HG02943 (cell line): ENCODE results near the gene ZNF200.
"Not testable (repeated sequence)": the region's sequence is repeated elsewhere in the genome, so short reads cannot be mapped to it uniquely, and the experiment has no call there.

Experiments
- ATAC-seq: cut with Tn5 transposase; IDR thresholded peaks from one replicate; pipeline ENCODE4 v1.9.1; 2021; ENCODE audit warnings: mild to moderate bottlenecking, low read depth, moderate library complexity; ENCODE audit not compliant: unreplicated experiment

ZNF200 gene

GRCh38 chr16:3182608-3183444 lies 52.1 kb downstream of the ZNF200 start:
- ATAC-seq = no peak

- not testable (repeated sequence) for ATAC-seq
Observed at GRCh38 chr16:3182293-3182607, 52.7 kb downstream of the ZNF200 start.

- ATAC-seq = no peak
Observed at GRCh38 chr16:3180445-3180878, 54.5 kb downstream of the ZNF200 start.

DNA sequence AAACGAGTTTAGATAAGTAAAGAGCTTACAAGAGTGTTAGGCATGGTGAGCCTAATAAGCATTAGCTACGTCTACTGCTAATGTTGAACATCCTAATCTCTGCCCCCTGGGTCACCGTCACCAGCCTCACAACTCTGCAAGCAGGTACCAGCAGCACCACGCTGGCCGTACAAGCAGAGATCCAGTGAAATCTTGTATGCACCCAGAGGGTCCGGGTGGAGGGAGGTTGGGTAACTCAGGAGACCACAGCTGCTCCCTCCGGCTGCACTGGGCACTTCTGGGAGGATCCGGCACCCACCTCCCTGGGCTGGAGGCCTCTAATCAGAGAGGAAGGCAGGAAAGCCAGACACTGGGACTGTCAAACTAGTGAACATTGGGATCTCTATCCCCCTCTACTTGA lies 55.3 kb downstream of the ZNF200 start:
- ATAC-seq = no peak

DNA sequence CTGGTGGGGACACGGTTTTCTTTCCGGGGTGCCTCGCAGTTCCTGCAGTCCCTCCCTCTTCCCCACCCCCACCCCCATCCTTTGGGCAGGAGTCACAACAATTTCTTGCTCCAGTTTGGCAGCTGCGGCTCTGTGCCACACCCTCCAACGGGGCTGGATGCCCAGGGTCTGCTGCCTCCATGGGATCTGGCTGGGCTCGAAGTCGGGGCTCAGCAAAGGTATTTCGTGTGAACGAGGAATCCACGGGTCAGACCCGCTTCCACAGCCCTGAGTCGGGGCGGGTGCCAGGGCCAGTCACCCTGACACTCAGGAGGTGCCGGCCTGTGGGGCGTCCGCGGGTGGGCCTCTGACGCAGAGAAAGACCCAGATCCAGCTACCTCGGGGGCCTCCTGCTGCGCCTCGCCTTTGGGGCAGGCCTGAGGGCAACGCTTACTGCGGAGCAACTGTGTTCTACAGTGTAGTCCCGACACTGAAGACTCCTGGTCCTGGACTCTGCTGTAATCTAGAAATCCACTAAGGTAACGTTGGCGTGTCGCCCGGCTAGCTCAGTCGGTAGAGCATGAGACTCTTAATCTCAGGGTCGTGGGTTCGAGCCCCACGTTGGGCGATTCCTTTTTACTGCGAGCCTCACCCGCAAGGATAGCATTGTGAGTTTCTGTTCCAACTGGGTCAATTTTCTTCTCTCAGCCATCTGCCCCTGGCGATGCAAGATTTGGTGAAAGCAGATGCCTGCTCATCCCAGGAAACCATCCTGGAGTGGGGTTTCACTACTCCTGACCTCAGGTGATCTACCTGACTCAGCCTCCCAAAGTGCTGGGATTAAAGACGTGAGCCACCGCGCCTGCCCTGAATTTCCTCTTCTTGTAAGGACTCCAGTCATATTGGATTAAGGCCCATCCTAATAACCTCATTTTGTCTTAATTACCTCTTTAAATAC lies 59.5 kb downstream of the ZNF200 start:
- ATAC-seq = no peak

- no peak for ATAC-seq
Observed at GRCh38 chr16:3174618-3175148, 60.3 kb downstream of the ZNF200 start.

- ATAC-seq = no peak
Observed at GRCh38 chr16:3173892-3174617, 60.9 kb downstream of the ZNF200 start.
